ENCODE results near the gene GALNT16. TPM values are rescaled to one million over a fixed set of nuclear protein-coding genes. Genes with fewer than 3 reads are reported as not detected.

GALNT16 gene
- total and polyA plus RNA-seq, 2 donors (not counting 3 experiments of a cell fraction or from before 2014, with no cell fraction given) = 0.39 to 0.49 TPM

- no peaks in the 10 kb centered on the region for H3K79me2 ChIP-seq (ENCODE audit: control insufficient read depth, insufficient read depth, low read length)
- FAIRE-seq = no peak
- no peak overlapping the region for H3K4me2 ChIP-seq (ENCODE audit: insufficient read depth, low read length)
- TF ChIP-seq MAX (IDR thresholded peaks at IDR 0.05; ENCODE audit: insufficient read depth, insufficient read length) = no peak
- peak in 1 of 2 donors; percentile 19 for TF ChIP-seq CTCF (IDR thresholded peaks at IDR 0.05; ENCODE audit: extremely low read depth in 1 of 2, insufficient read depth in 1 of 2, low read depth in 1 of 2, low read length in 2 of 2)
- no peaks in the 10 kb centered on the region for H3K9me3 ChIP-seq (replicated peaks; ENCODE audit: control insufficient read depth, insufficient read depth, low read length)
- ChIA-PET CTCF (interaction anchor here (3.1 kb wide), 1 partner anchor 47 kb away, joined by 10 read pairs; no protein-coding TSS in a partner anchor), POLR2A (no interaction called here)
- intact Hi-C loops (cut with micrococcal nuclease) = no loop called here
- H3K9ac ChIP-seq (replicated peaks; ENCODE audit: extremely low read depth, insufficient read depth, low read length) = no peak overlapping the region
- no TSS peak for BruUV-seq (replicated peaks)
- dilution Hi-C loops (cut with MboI; ENCODE audit: extremely low pct_ligation_motif_present, low sequenced_read_pairs) = no loop called here
- H3K4me3 ChIP-seq (replicated peaks in 1 of 3; ENCODE audit: insufficient read depth in 1 of 3, low read depth in 1 of 3, low read length in 3 of 3) = no peak overlapping the region
- peaks cover 26 to 35% of the 10 kb centered on the region in 2 experiments for H3K27me3 ChIP-seq (ENCODE audit: control insufficient read depth in 2 of 2, insufficient read depth in 2 of 2, low read length in 2 of 2)
- no peaks in the 10 kb centered on the region for H3K36me3 ChIP-seq (ENCODE audit: control insufficient read depth in 2 of 2, extremely low read depth in 1 of 2, insufficient read depth in 2 of 2, low read length in 2 of 2)
- no peak overlapping the region for H2AFZ ChIP-seq (ENCODE audit: low read depth, low read length)
- no peaks in the 10 kb centered on the region for H4K20me1 ChIP-seq (replicated peaks; ENCODE audit: control insufficient read depth, extremely low read depth, insufficient read depth, low read length)
- no peak overlapping the region for H3K27ac ChIP-seq (ENCODE audit: insufficient read depth, low read depth, low read length)
- H3K9me1 ChIP-seq (replicated peaks; ENCODE audit: control insufficient read depth, extremely low read depth, insufficient read depth, low read length) = no peaks in the 10 kb centered on the region
- H3K4me1 ChIP-seq (ENCODE audit: control insufficient read depth, extremely low read depth, insufficient read depth, low read length) = no peaks in the 10 kb centered on the region
- no peak for DNase-seq (ENCODE audit: low read depth, low spot score)
Observed at GRCh38 chr14:69299286-69300035, 39.5 kb downstream of the GALNT16 start.

GRCh38 chr14:69300601-69301221, 40.8 kb downstream of the GALNT16 start:
- TF ChIP-seq POLR2A (IDR thresholded peaks at IDR 0.05; ENCODE audit: low read depth, low read length) = no peak
- TF ChIP-seq FOS (IDR thresholded peaks at IDR 0.05; ENCODE audit: borderline replicate concordance, insufficient read depth, low read length) = no peak
- TF ChIP-seq EZH2 (IDR thresholded peaks at IDR 0.05; ENCODE audit: borderline replicate concordance, low read depth, low read length, severe bottlenecking) = no peak
- no peak for TF ChIP-seq MAX (IDR thresholded peaks at IDR 0.05; ENCODE audit: insufficient read depth, insufficient read length)
- no peak for TF ChIP-seq CTCF (IDR thresholded peaks at IDR 0.05; ENCODE audit: extremely low read depth in 1 of 2, insufficient read depth in 1 of 2, low read depth in 1 of 2, low read length in 2 of 2)
- no peak for TF ChIP-seq MYC (IDR thresholded peaks at IDR 0.05; ENCODE audit: low read depth, low read length)
- TF ChIP-seq GATA2 (IDR thresholded peaks at IDR 0.05; ENCODE audit: insufficient read depth, insufficient read length, low read depth, low read length) = no peak
- no peaks in the 10 kb centered on the region for H3K9me1 ChIP-seq (replicated peaks; ENCODE audit: control insufficient read depth, extremely low read depth, insufficient read depth, low read length)
- no peak overlapping the region for H3K4me2 ChIP-seq (ENCODE audit: insufficient read depth, low read length)
- no peak overlapping the region for H3K9ac ChIP-seq (replicated peaks; ENCODE audit: extremely low read depth, insufficient read depth, low read length)
- no peaks in the 10 kb centered on the region for H3K36me3 ChIP-seq (ENCODE audit: control insufficient read depth in 2 of 2, extremely low read depth in 1 of 2, insufficient read depth in 2 of 2, low read length in 2 of 2)
- POLR2A ChIA-PET = no interaction called here
- no peak overlapping the region for H2AFZ ChIP-seq (ENCODE audit: low read depth, low read length)
- DNase-seq (ENCODE audit: low read depth, low spot score) = no peak
- peaks cover 29 to 37% of the 10 kb centered on the region in 2 experiments for H3K27me3 ChIP-seq (ENCODE audit: control insufficient read depth in 2 of 2, insufficient read depth in 2 of 2, low read length in 2 of 2)
- no peak for FAIRE-seq
- BruUV-seq (replicated peaks) = no TSS peak
- intact Hi-C loops (cut with micrococcal nuclease) = no loop called here
- no peak overlapping the region for H3K27ac ChIP-seq (ENCODE audit: insufficient read depth, low read depth, low read length)
- CTCF ChIA-PET = interaction anchor here (1.4 kb wide), 1 partner anchor 46 kb away, joined by 3 read pairs; no protein-coding TSS in a partner anchor
- no peaks in the 10 kb centered on the region for H4K20me1 ChIP-seq (replicated peaks; ENCODE audit: control insufficient read depth, extremely low read depth, insufficient read depth, low read length)
- no peaks in the 10 kb centered on the region for H3K79me2 ChIP-seq (ENCODE audit: control insufficient read depth, insufficient read depth, low read length)
- no peak overlapping the region for H3K4me3 ChIP-seq (replicated peaks in 1 of 3; ENCODE audit: insufficient read depth in 1 of 3, low read depth in 1 of 3, low read length in 3 of 3)
- H3K9me3 ChIP-seq (replicated peaks; ENCODE audit: control insufficient read depth, insufficient read depth, low read length) = no peaks in the 10 kb centered on the region
- no peaks in the 10 kb centered on the region for H3K4me1 ChIP-seq (ENCODE audit: control insufficient read depth, extremely low read depth, insufficient read depth, low read length)
- dilution Hi-C loops (cut with MboI; ENCODE audit: extremely low pct_ligation_motif_present, low sequenced_read_pairs) = no loop called here

Data from endothelial cell of umbilical vein (primary cell).